Colon (tissue), 2 donors: ENCODE data around the gene PPIA.

Source experiments
- FAIRE-seq: peaks from 2 replicates; lab custom pipeline; 2012; peaks lifted over from hg19 to GRCh38; lab: Jason Lieb, UNC
- donor health status: control.
- donor health status: control.

PPIA gene

DNA sequence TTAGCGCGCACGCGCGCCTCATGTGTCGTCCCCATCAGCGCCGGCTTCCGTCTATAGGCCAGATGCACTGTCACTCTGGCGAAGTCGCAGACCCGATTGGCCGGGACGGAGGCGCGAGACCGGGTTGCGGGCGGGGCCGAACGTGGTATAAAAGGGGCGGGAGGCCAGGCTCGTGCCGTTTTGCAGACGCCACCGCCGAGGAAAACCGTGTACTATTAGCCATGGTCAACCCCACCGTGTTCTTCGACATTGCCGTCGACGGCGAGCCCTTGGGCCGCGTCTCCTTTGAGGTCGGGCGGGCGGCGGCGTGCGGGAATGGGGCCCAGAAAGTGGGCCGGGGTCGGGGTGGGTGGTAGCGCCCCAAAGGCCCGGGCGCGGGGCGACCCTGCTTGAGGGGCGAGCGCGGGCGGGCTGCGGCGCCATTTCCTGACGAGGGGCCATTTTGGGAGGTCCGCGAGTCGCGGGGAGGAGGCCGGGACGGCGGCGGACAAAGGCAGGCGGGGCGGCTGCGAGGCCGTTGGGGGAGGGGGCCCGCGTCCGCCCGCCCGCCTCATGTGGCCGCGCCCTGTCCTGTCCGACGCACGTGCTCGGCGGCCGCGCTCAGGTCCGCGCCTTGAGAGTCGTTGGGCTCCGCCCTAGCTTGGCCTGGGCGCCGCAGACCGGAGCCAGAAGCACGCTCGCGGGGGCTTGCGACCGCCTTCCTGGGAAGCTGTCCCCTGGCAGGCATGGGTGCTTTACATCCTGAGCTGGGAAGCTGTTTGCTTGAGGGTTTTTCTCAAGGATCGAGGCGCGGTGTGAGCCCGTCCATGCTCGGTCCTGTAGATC is at the start of gene PPIA:
Gene PPIA (plus strand): TSS at position 178 of the 825 bp plus-strand sequence. CDS start 44 bp downstream, at position 222.
- no peak for FAIRE-seq

DNA sequence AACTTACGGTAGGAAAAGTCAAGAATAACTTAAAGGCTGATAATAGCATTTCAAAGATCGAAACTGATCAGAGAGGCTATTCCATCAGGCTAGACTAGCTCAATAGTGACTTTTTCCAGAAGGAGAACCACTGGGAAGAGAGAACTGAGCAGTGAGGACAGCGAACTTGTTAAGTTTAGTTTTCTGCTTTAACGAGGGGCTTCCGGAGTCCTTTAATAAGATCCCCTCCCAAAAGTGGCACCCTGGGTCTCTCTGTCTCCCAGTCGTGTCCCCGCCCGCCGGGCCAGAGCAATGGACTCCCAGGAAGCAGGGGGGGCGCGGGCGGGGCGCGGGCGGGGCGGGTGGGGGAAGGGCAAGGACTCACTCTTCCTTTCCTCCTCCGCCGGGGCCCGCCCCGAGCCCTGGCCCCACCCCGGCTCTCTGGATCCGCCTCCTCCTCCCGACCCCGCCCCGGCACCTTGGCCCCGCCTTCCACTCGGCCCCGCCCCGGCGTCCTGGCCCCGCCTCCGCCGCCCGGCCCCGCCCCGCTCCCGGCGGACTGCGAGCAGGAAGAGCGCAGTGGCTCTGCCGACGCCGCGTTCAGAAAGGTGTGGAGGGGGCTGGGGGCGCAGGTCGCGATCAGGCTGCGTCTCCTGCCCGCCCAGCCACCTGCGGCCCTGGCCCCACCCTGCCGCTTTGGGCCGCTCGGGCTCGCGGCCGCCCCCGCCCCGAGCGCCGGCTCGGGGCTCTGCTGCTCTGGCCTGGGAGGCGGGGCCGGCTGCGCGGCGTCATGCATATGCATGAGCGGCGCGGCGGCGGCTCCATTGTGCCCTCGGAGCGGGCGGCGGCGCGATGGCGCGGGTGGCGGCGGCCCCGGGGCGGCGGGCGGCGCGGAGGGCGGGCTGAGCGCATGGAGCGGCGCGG is 48.2 kb upstream of the PPIA start, which contains the start of gene ZMIZ2:
Gene ZMIZ2 (plus strand): TSS at position 803 of the 903 bp plus-strand sequence. CDS start 7,403 bp downstream, outside the sequence.
- FAIRE-seq = no peak

DNA sequence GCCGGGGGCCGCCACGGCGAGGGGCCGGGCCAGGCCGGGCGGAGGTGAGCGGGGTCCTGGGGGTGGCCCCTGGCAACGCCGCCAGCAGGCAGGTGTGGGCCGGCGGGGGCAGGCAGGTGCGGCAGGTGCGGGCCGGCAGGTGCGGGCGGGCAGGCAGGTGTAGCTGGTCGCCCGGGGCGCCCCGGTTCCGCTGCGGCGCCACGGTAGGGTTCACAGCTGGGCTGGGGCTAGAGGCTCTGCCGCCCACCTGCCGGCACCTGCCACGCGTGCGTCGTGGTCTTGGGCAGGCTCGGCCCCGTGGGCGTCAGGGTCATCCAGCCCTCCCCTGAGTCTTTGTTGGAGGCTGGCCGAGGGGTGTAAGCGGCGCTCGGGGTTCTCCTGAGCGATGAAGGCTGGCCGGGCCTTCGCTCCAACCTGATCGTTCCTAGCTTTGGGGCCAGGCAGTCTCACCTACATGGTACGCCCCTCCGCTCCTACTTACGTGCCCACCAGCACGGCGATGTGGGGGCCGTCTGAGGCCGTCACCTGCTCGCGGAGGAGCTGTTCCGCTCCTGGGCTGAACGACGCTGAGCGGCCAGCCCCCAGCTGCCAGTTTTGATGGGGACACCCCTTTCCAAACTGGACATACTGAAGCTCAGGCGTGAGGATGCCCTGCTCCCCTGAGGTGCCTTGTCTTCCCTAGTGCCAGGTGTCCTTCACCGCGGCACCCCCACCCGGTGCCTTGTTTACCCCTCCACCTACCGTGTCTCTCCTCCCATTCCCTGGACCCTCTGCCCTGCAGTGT is 47.3 kb upstream of the PPIA start:
- FAIRE-seq = no peak

DNA sequence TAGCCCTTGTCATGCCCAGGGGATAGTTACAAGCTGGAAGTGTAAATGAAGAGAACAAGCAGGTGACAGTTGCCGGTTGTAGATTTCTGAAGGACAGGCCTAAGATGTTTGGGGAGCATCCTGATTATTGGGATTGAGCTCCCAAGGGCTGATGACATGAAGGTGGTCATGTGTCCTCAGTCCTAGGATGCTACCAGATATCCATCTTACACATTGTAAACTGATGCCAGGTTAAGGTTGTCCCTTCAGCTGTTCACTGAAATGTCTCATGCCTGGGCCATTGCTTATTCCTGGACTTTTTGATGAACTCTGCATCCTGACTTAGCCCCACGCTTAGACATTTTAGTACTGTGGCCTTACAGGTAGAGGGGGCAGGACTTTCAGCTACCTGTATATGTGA is 46.5 kb upstream of the PPIA start:
- FAIRE-seq = no peak

DNA sequence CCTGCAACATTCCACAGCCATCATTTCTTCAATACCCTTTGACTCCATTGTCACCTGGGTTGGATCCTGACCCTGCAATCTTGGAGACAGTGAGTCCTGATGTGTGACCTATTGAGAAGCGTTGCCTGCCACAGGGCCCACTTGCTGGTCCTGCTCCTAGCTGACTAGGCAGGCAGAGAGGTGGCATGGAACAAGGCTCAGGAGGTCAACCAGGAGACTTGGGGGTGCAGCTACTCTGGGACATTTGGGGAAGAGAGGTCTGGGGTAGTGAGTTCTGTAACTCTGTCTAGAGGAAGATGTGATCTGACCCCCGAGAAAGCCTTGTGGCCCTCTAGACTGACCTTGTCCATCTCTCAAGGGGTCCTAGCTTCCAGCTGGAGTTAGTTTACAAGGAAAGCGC is 46.1 kb upstream of the PPIA start:
- FAIRE-seq = no peak

DNA sequence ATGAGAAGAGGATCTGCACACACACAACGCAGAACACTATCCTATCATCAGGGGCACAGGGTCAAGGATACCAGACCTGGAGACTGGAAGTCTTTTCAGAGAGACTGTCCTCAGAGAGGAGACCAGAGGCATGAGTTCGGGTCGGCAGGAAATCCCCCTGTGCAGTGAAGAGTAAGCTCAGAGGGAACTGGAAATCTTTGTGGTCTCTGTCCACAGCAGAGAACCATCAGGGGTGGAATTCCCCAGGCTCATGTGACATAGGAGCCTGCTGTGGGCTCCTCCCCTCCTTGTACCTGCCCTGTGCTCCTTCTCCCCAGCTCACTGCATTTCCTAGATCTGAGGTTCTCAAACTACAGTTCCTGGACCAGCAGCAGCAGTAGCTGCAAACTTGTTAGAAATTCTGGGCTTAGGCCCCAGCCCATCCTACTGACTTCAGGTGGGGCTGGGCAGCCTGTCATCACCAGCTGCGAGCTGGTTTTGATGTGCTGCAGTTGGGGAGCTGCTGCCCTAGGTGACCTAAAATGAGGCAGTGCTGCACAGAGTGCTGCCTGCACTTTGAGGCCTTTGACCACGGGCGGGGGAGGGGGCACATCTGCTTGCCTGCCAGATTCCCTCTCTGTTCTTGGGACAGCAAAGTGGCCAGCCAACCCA is 45.4 kb upstream of the PPIA start:
- FAIRE-seq = no peak

DNA sequence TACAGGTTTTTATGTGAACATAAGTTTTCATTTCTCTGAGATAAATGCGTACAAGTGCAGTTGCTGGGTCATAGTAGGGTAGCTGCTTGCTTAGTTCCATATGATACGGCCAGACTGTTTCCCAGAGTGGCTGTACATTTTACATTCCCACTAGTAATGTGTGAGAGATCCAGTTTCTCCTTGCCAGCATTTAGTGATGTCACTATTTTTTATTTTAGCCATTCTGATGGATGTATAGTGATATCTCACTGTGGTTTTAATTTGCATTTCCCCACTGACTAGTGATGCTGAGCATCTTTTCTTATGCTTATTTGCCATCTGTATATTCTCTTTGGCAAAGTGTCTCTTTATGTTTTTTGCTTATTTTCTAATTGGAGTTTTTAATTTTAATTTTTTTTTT is 43.7 kb upstream of the PPIA start:
- FAIRE-seq = no peak

DNA sequence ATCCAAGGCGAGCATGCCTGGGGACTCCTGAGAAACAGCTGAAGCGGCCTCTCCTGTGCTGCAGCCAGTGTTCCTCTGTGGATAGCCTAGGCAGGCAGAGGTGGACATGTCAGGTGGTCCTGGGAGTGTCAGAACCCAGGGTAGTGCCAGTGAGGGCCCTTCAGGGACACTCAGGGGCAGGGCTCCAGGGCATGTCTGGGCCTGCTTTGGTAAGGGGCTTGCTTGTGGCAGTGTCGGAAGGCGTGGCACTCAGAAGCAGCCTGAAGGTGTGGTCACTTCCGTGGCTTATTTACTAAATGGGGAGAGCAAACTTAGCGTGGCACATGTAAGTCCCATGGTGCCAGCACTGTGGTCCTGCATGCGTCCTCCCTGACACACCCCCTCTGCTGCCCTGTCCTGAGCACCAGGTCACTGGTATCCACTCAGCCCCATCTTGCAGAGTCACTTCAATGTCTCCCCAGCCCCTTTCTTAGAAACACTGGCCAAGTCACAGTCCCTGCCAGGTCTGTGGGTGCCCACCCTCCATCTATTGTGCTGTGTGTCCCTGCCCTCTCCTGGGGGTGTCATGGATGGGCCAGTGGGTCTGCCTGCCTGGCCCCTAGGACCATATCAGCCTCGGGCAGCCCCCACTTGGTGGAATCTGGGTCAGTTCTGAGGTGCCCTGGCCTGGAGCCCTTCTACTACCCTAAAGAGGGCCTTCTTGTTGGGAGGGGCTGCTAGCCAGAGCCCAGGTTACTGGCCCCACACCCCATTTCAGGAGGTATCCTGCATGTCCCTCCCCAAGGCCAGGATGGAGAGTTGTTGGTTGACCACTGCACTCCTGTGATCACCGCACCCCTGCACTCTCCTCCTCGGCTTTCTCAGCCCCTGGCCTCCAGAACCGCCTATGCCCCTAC is 41.4 kb upstream of the PPIA start:
- no peak for FAIRE-seq

DNA sequence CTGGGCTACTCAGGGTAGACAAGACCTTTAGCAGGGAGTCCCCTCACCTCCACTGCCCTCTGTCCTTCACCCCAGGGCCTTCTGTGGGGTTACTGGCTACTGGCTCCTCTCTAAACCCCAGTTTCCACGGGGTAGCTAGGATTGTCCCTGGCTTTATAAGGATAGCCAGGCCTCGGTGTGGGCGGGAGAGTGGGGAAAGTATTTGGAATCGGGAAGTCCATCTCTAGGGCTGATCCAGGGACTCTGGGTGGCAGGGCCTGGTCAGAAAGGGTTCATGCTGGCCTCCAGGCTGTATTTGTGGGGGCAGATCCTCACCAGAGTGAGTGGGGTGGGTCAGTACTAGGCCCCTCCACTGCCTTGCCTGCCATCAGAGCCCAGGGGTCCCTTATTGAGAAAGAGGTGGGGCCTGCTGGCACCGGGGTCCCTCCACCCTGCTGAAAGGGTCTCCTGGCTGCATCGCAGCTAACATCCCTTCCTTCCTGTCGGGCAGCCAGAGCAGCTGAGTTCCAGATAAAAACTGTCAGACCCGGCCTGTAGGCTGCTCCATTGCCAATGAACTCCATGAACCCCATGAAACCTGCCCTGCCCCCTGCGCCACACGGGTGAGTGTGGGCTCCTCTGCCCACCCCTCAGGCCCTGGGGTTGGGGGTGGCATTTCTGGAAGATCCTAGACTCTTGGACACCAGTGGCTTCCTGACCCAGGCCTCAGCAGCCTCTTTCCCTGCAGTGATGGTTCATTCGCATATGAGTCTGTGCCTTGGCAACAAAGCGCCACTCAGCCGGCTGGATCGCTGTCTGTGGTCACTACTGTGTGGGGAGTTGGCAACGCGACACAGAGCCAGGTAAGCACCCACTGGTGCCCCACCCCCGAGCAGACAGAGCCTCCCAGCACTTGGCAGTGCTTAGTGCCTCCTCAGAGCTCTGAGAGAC is 40.5 kb upstream of the PPIA start:
- no peak for FAIRE-seq

DNA sequence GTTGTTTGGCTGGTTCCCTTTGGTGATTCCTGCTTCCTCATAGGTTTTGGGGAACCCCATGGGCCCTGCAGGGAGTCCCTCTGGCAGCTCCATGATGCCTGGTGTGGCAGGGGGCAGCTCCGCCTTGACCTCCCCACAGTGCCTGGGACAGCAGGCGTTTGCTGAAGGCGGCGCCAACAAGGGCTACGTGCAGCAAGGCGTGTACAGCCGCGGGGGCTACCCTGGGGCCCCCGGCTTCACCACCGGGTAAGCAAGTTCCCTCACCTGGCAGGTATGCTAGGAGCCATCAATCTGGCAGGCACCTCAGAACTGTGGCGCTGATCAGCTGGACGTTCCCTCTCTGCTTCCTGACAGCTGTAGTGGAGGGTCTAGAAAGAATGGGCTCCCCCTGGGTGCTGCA is 39.6 kb upstream of the PPIA start:
- no peak for FAIRE-seq

DNA sequence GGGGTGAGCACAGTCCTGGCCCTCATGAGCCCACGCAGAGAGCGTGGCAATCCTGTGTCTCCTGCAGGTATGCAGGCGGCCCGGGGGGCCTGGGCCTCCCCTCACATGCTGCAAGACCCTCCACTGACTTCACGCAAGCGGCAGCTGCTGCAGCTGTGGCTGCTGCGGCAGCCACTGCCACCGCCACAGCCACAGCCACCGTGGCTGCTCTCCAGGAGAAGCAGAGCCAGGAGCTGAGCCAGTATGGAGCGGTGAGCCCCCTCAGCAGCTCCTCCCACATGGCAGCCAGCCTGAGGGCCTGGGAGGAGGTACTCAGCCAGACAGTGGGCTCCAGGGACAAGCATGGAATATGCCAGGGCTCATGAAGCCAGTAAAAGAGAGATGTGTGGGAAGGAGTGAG is 39.2 kb upstream of the PPIA start:
- FAIRE-seq = no peak

DNA sequence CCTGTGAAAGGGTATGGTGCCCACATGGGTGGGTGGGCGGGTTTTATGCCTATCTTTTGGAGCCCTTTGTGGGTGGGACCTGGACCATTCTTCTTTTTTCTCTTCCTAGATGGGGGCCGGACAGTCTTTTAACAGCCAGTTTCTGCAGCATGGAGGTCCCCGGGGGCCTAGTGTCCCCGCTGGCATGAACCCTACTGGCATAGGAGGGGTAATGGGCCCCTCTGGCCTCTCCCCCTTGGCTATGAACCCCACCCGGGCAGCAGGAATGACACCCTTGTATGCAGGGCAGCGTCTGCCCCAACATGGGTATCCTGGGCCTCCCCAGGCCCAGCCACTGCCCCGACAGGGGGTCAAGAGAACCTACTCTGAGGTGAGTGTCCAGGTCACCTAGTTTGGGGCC is 38.7 kb upstream of the PPIA start:
- no peak for FAIRE-seq

DNA sequence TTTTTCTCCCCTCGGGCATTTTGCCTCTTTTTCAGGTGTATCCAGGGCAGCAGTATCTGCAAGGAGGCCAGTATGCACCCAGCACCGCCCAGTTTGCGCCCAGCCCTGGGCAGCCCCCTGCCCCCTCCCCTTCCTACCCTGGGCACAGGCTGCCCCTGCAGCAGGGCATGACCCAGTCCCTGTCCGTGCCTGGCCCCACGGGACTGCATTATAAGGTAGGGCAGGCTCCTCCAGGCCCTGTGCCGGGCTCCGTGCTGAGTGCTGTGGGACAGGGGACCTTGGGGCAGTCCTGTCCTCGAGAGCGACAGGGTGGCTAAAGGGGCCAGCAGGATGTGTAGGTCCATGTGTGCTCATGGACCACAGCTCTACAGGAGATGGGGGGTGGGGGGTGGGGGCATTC is 37.2 kb upstream of the PPIA start:
- FAIRE-seq = no peak

DNA sequence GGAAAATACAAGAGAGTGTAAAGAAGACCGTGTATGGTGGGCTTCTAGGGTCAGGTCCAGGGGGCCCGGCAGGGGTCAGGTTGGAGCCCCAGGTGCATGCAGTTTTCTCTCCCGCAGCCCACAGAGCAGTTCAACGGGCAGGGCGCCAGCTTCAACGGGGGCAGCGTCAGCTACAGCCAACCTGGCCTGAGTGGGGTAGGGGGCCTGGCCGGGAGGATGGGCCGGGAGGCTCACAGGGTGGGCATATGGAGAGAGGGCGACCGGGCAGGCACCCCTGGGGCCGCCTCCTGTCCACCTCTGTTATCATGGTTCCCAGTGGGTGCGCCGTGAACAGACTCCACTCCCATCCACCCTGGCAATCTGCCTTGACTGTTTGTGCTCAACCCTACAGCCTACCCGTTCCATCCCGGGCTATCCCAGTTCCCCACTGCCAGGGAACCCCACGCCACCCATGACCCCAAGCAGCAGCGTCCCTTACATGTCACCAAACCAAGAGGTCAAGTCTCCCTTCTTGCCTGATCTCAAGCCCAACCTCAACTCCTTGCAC is 36.4 kb upstream of the PPIA start:
- no peak for FAIRE-seq

DNA sequence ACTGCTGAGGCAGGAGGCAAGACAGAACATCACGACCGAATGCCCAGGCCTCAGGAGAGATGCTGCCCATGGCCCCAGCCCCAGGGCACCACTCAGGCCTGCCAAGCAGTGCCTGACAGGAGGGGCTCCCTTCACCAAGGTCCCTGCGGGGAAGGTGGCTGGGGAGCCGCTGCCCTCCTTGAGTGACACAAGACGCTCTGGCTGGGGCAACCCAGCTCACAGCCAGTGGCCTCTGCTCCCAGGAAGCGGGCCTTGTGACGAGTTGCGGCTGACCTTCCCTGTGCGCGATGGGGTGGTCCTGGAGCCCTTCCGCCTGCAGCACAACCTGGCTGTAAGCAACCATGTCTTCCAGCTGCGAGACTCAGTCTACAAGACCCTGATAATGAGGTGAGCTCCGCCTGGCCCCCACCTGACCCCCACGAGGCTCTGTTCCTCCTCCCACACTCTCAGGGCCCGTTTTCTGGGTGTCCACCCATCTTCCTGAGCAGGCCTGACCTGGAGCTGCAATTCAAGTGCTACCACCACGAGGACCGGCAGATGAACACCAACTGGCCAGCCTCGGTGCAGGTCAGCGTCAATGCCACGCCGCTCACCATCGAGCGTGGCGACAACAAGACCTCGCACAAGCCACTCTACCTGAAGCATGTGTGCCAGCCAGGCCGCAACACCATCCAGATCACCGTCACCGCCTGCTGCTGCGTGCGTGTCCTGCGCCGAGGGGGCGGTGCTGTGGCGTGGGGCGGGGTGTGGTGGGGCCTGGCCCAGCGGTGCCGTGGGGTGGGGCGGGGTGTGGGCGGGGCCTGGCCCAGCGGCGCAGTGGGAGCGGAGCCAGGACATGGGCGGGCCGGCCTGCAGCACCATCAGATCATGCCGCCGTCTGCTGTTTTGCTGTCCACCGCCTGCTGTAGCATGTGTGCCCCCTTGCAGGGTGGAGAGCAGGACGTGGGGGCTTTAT is 35.0 kb upstream of the PPIA start:
- FAIRE-seq = no peak

DNA sequence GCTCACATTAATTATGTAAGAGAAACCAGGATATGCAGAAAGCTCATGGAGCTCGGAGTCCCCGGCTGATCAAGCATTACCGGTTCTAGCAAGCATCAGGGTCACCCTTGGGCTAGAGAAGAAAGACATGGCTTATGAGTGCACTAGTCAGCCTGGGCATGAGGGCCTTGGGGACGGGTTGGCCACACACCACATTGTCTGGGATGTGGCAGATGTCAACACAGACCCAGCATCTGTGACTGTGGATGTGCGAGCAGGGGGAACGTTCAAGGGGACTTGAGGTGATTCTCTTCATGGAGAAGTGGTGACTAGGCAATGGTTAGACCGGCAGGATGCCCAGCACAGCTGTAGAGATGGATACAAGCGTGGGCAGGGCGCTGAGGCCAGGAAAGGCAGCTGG is 34.2 kb upstream of the PPIA start:
- FAIRE-seq = no peak

DNA sequence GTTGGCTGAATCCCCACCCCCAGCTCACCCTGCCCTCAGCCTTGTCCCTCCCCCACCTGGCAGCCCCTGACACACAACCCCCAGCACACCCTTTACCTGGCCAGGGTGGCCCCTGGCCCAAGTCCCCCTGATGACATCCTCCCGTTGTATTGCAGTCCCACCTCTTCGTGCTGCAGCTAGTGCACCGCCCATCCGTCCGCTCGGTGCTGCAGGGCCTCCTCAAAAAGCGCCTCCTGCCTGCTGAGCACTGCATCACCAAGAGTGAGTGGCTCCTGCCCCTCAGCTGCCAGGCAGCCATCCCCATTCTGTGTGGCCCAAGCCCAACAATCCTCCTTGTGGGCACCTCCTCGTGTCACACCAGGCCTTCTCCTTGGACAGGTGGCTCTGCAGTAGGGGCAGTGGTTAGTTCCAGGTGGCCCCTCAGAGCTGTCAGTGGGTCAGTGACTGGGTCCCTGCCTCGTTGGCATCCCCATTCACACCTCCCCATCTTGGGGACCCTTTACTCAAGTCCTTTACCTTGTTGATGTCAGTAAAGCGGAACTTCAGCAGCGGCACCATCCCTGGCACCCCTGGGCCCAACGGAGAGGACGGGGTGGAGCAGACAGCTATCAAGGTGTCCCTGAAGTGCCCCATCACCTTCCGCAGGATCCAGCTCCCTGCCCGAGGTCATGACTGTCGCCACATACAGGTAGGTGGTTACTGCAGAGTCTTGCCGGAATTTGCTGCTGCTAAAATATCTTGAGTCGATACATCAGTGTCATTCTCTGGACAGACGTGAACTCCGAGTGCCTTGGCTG is 33.6 kb upstream of the PPIA start:
- FAIRE-seq = no peak
